DOHH2 (cell line): ENCODE data around the gene MMP2.

Source experiments
- H3F3A ChIP-seq: fragments of 200-600 bp; sonication (generic), shearing (Covaris generic); 2 replicates; pipeline ENCODE4 v1.6.0; 2016; ENCODE audit warnings: antibody characterized with exemption, mild to moderate bottlenecking; ENCODE audit not compliant: control insufficient read depth, insufficient read depth
- H3K27ac ChIP-seq: fragments of 200-600 bp; sonication (generic); 2 replicates; pipeline ENCODE4 v1.5.1; 2014; ENCODE audit warnings: low read depth, mild to moderate bottlenecking, low read length, moderate library complexity
- H3K27me3 ChIP-seq: fragments of 200-600 bp; sonication (generic); 2 replicates; pipeline ENCODE4 v1.6.1; 2014; ENCODE audit warnings: mild to moderate bottlenecking, low read length, mixed read lengths; ENCODE audit not compliant: control insufficient read depth
- H3K36me3 ChIP-seq: fragments of 200-600 bp; sonication (generic); 2 replicates; pipeline ENCODE4 v1.6.1; 2014; ENCODE audit warnings: mild to moderate bottlenecking, low read length, moderate library complexity, mixed read lengths; ENCODE audit not compliant: control insufficient read depth
- H3K4me1 ChIP-seq: fragments of 200-600 bp; sonication (generic); 2 replicates; pipeline ENCODE4 v1.6.1; 2014; ENCODE audit warnings: mild to moderate bottlenecking, low read length, mixed read lengths; ENCODE audit not compliant: control insufficient read depth
- H3K4me2 ChIP-seq: fragments of 200-600 bp; sonication (generic); 2 replicates; pipeline ENCODE4 v1.6.0; 2014; ENCODE audit warnings: mild to moderate bottlenecking, low read length, moderate library complexity
- H3K4me3 ChIP-seq: fragments of 200-600 bp; sonication (generic); 2 replicates; pipeline ENCODE4 v1.5.1; 2014; ENCODE audit warnings: mild to moderate bottlenecking, low read length, mixed read lengths
- H3K79me2 ChIP-seq: fragments of 200-600 bp; sonication (generic); 2 replicates; pipeline ENCODE4 v1.6.1; 2014; ENCODE audit warnings: mild to moderate bottlenecking, low read length, mixed read lengths; ENCODE audit not compliant: control insufficient read depth
- H3K9me2 ChIP-seq: fragments of 200-600 bp; sonication (generic); replicated peaks from 2 replicates; pipeline ENCODE4 v1.6.1; 2014; ENCODE audit warnings: mild to moderate bottlenecking, low read length, mixed read lengths; ENCODE audit not compliant: control insufficient read depth
- H3K9me3 ChIP-seq: fragments of 200-600 bp; sonication (generic); 2 replicates; pipeline ENCODE4 v1.6.1; 2014; ENCODE audit warnings: antibody characterized with exemption, low read length, mixed read lengths; ENCODE audit not compliant: control insufficient read depth, insufficient read depth
- H4K20me1 ChIP-seq: fragments of 200-600 bp; sonication (generic); 2 replicates; pipeline ENCODE4 v1.6.0; 2014; ENCODE audit warnings: low read depth, mild to moderate bottlenecking, antibody characterized with exemption, low read length, moderate library complexity; ENCODE audit not compliant: control insufficient read depth, insufficient read depth
- CTCF ChIP-seq: fragments of 200-600 bp; sonication (generic); IDR thresholded peaks from one replicate; pipeline ENCODE4 v1.5.1; 2014; ENCODE audit warnings: antibody characterized with exemption, mild to moderate bottlenecking, low read depth, low read length; ENCODE audit not compliant: poor library complexity, severe bottlenecking
- EZH2phosphoT487 ChIP-seq: fragments of 200-600 bp; sonication (generic); IDR thresholded peaks from 2 replicates; pipeline ENCODE4 v1.6.1; 2017; ENCODE audit warnings: borderline replicate concordance, mild to moderate bottlenecking, antibody characterized with exemption, low read length, moderate library complexity, mixed read lengths

The MMP2 gene

GRCh38 chr16:55506708-55507107 is 27.7 kb downstream of the MMP2 start:
- no peak overlapping the region for H3K4me2 ChIP-seq
- no peaks in the 10 kb centered on the region for H3K27me3 ChIP-seq
- no peaks in the 10 kb centered on the region for H3F3A ChIP-seq
- TF ChIP-seq CTCF (no peak), EZH2phosphoT487 (no peak)
- no peaks in the 10 kb centered on the region for H3K79me2 ChIP-seq
- no peaks in the 10 kb centered on the region for H3K4me1 ChIP-seq
- H3K4me3 ChIP-seq: no peak overlapping the region
- no peak overlapping the region for H3K27ac ChIP-seq
- H3K9me3 ChIP-seq: no peaks in the 10 kb centered on the region
- no peaks in the 10 kb centered on the region for H3K36me3 ChIP-seq
- no peaks in the 10 kb centered on the region for H4K20me1 ChIP-seq
- H3K9me2 ChIP-seq: no peaks in the 10 kb centered on the region

- Histone ChIP-seq H3K27ac (no peak overlapping the region), H3K4me2 (no peak overlapping the region), H3K4me3 (no peak overlapping the region), H3K9me3 (no peaks in the 10 kb centered on the region), H3K36me3 (no peaks in the 10 kb centered on the region), H3K9me2 (no peaks in the 10 kb centered on the region), H3F3A (no peaks in the 10 kb centered on the region), H3K79me2 (no peaks in the 10 kb centered on the region), H3K4me1 (no peaks in the 10 kb centered on the region), H3K27me3 (no peaks in the 10 kb centered on the region), H4K20me1 (no peaks in the 10 kb centered on the region)
- no peak for TF ChIP-seq CTCF
These were observed 29.4 kb downstream of the MMP2 start for GRCh38 chr16:55508271-55508921.

- no peaks in the 10 kb centered on the region for H3K36me3 ChIP-seq
- H3K9me2 ChIP-seq: no peaks in the 10 kb centered on the region
- H4K20me1 ChIP-seq: no peaks in the 10 kb centered on the region
- no peak within 1 kb of the TSS for H3K4me3 ChIP-seq
- TF ChIP-seq EZH2phosphoT487: no peak
- TF ChIP-seq CTCF: no peak
- no peaks in the 10 kb centered on the region for H3K9me3 ChIP-seq
- H3K4me1 ChIP-seq: no peaks in the 10 kb centered on the region
- no peak within 1 kb of the TSS for H3K27ac ChIP-seq
- no peaks in the 10 kb centered on the region for H3K27me3 ChIP-seq
- H3F3A ChIP-seq: no peaks in the 10 kb centered on the region
- H3K79me2 ChIP-seq: no peaks in the 10 kb centered on the region
- no peak within 1 kb of the TSS for H3K4me2 ChIP-seq
These were observed 30.2 kb downstream of the MMP2 start, which contains the start of gene LPCAT2 for GRCh38 chr16:55508941-55509931. Gene LPCAT2, plus strand, starts transcription at chr16:55509072. Its CDS starts 110 bp downstream, at chr16:55509182.
